GM12878 (cell line): ENCODE results near the gene NACC1. TPM values are rescaled to one million over a fixed set of nuclear protein-coding genes. Genes with fewer than 3 reads are reported as not detected.

Experiments used
- ATF2 ChIP-seq: IDR thresholded peaks from 2 replicates; pipeline ENCODE4 v1.6.1; 2012; ENCODE audit warnings: low read length, inconsistent platforms
- CBFB ChIP-seq: IDR thresholded peaks from 2 replicates; pipeline ENCODE4 v1.6.1; 2016; ENCODE audit warnings: antibody characterized with exemption, low read depth
- IKZF1 ChIP-seq: fragments of 450-650 bp; conservative IDR thresholded peaks from 2 replicates; pipeline ENCODE4 v1.6.1; 2017; ENCODE audit warnings: antibody characterized with exemption, mild to moderate bottlenecking
- KDM1A ChIP-seq: fragments of 200-600 bp; sonication (generic); IDR thresholded peaks from 2 replicates; pipeline ENCODE4 v1.6.1; 2016; ENCODE audit warnings: borderline replicate concordance
- LARP7 ChIP-seq: fragments of 450-650 bp; IDR thresholded peaks from 2 replicates; pipeline ENCODE4 v1.6.1; 2017; ENCODE audit warnings: mild to moderate bottlenecking
- MEF2A ChIP-seq: IDR thresholded peaks from 2 replicates; pipeline ENCODE4 v1.6.1; 2011; ENCODE audit warnings: low read depth, mild to moderate bottlenecking, low read length, moderate library complexity; ENCODE audit not compliant: insufficient read depth
- NBN ChIP-seq: fragments of 450-650 bp; IDR thresholded peaks from 2 replicates; pipeline ENCODE4 v1.6.1; 2016
- NFXL1 ChIP-seq: fragments of 450-650 bp; IDR thresholded peaks from 2 replicates; pipeline ENCODE4 v1.6.1; 2017; ENCODE audit warnings: antibody characterized with exemption, mild to moderate bottlenecking, borderline replicate concordance
- NR2C2 ChIP-seq: IDR thresholded peaks from 2 replicates; pipeline ENCODE4 v1.6.1; 2011; ENCODE audit warnings: borderline replicate concordance, low read depth; ENCODE audit not compliant: control insufficient read depth, insufficient read length
- PAX5 ChIP-seq: IDR thresholded peaks from 2 replicates; pipeline ENCODE4 v1.6.1; 2011; ENCODE audit warnings: low read depth, low read length, borderline replicate concordance
- POLR2A ChIP-seq: IDR thresholded peaks from 2 replicates; pipeline ENCODE4 v1.6.1; 2011; ENCODE audit warnings: low read depth, mild to moderate bottlenecking, low read length
- POLR2AphosphoS5 ChIP-seq: IDR thresholded peaks from 2 replicates; pipeline ENCODE4 v1.6.1; 2011; ENCODE audit warnings: mild to moderate bottlenecking, low read length, inconsistent platforms
- RBBP5 ChIP-seq: fragments of 200-600 bp; sonication (generic); conservative IDR thresholded peaks from 2 replicates; pipeline ENCODE4 v1.6.1; 2016
- RELB ChIP-seq: fragments of 450-650 bp; IDR thresholded peaks from 2 replicates; pipeline ENCODE4 v1.6.1; 2017; ENCODE audit warnings: low read depth, mild to moderate bottlenecking, moderate library complexity
- REST ChIP-seq: IDR thresholded peaks from 2 replicates; pipeline ENCODE4 v1.6.1; 2012; ENCODE audit warnings: mild to moderate bottlenecking, low read depth, low read length
- SMAD5 ChIP-seq: IDR thresholded peaks from 2 replicates; pipeline ENCODE4 v1.6.1; 2016; ENCODE audit warnings: antibody characterized with exemption, low read depth
- SUZ12 ChIP-seq: fragments of 200-600 bp; sonication (generic); IDR thresholded peaks from one replicate; pipeline ENCODE4 v1.6.1; 2018; ENCODE audit warnings: antibody characterized with exemption, mild to moderate bottlenecking; ENCODE audit not compliant: unreplicated experiment
- TAF1 ChIP-seq: IDR thresholded peaks from 2 replicates; pipeline ENCODE4 v1.6.1; 2011; ENCODE audit warnings: mild to moderate bottlenecking, low read depth, low read length, borderline replicate concordance
- TBL1XR1 ChIP-seq: IDR thresholded peaks from 2 replicates; pipeline ENCODE4 v1.6.1; 2012; ENCODE audit warnings: low read depth, low read length, improper control_type of control experiment
- TCF3 ChIP-seq: IDR thresholded peaks from 2 replicates; pipeline ENCODE4 v1.6.1; 2012; ENCODE audit warnings: low read depth, mild to moderate bottlenecking, low read length, borderline replicate concordance; ENCODE audit not compliant: insufficient read depth
- ZBTB33 ChIP-seq: fragments of 450-650 bp; IDR thresholded peaks from 2 replicates; pipeline ENCODE4 v1.6.1; 2017; ENCODE audit warnings: mild to moderate bottlenecking
- ZNF274 ChIP-seq: IDR thresholded peaks from one replicate; pipeline ENCODE4 v1.8.0; 2011; ENCODE audit not compliant: insufficient read length, insufficient read depth
- ZNF384 ChIP-seq: IDR thresholded peaks from 2 replicates; pipeline ENCODE4 v1.6.1; 2012; ENCODE audit warnings: low read depth, mild to moderate bottlenecking, low read length, improper control_type of control experiment, borderline replicate concordance
- polyA plus RNA-seq, 11 experiments: library from polyadenylated mRNA; depleted of rRNA in 4 of 11; unstranded in 6 of 11; stranded (reverse) in 5 of 11; fragments of >200 nt; fragmentation: Nextera tagmentation in 4 of 11; fragmentation: Illumina TruSeq in 1 of 11; extraction: Ambion mirVana in 4 of 11; extraction: Trizol in 1 of 11; gene quantifications; 1 replicate in 1 of 11; 2 replicates in 10 of 11; pipeline versions ENCODE4 v1.2.1 to v1.2.3, GENCODE V29; 2011 to 2016; ENCODE audit warnings: inconsistent platforms in 2 of 11, missing spikeins in 2 of 11, low read depth in 1 of 11
- total RNA-seq, 4 experiments: library from RNA; depleted of rRNA in 3 of 4; stranded (reverse); fragments of >200 nt in 3 of 4; fragmentation: Illumina TruSeq in 1 of 4; extraction: Trizol in 1 of 4; gene quantifications; 2 replicates each; pipeline versions ENCODE4 v1.2.1 to v1.2.3, GENCODE V29; 2013 to 2021

Gene NACC1
- total and polyA plus RNA-seq, 10 of the 15 experiments (the other 5 are each of a cell fraction or from before 2014, with no cell fraction given), result 0.18 to 120 (median 19.2) TPM

GRCh38 chr19:13150187-13150930 lies 32.3 kb downstream of the NACC1 start, which contains the start of the genes IER2 and STX10 (continued):
- peak; percentile 46; the same call in 1 of the 2 replicates for TF ChIP-seq TAF1
- TF ChIP-seq KDM1A, result no peak
- TF ChIP-seq ATF2, result no peak
- TF ChIP-seq SUZ12, result no peak
- TF ChIP-seq POLR2AphosphoS5, result peak; percentile 80; the same call in 1 of the 2 replicates
- no peak for TF ChIP-seq ZBTB33
- TF ChIP-seq NBN, result peak; percentile 51; the same call in 1 of the 2 replicates
- TF ChIP-seq CBFB, result 0 out of 2 replicates have a peak, but pooled peaks have one; percentile 33
- TF ChIP-seq RELB, result peak; percentile 58; the same call in 1 of the 2 replicates
- no peak for TF ChIP-seq ZNF384
- TF ChIP-seq PAX5, result 0 out of 2 replicates have a peak, but pooled peaks have one; percentile 15
- TF ChIP-seq NFXL1, result no peak
- TF ChIP-seq ZNF274, result no peak
- peak; percentile 69 for TF ChIP-seq POLR2A
- TF ChIP-seq TBL1XR1, result 0 out of 2 replicates have a peak, but pooled peaks have one; percentile 43
- TF ChIP-seq SMAD5, result no peak
- peak; percentile 58; the same call in 1 of the 2 replicates for TF ChIP-seq MEF2A
- TF ChIP-seq NR2C2, result no peak
- TF ChIP-seq IKZF1, result peak; percentile 94
- peak; percentile 1; the same call in 1 of the 2 replicates for TF ChIP-seq LARP7
- 0 out of 2 replicates have a peak, but pooled peaks have one; percentile 8 for TF ChIP-seq TCF3
- TF ChIP-seq RBBP5, result no peak
- no peak for TF ChIP-seq REST
